Amygdala (tissue), 56 donors: ENCODE measurements around the gene RPS21.
A peak's percentile ranks its signal among the peaks of the same experiment; 100 is the strongest.
"Not testable (repeated sequence)": the region's sequence is repeated elsewhere in the genome, so short reads cannot be mapped to it uniquely, and the experiment has no call there.

Experiments
- DNase-seq, 56 donors: peaks; one replicate each; lab custom pipeline; 2025; lab: John Stamatoyannopoulos, UW

The RPS21 gene

DNA sequence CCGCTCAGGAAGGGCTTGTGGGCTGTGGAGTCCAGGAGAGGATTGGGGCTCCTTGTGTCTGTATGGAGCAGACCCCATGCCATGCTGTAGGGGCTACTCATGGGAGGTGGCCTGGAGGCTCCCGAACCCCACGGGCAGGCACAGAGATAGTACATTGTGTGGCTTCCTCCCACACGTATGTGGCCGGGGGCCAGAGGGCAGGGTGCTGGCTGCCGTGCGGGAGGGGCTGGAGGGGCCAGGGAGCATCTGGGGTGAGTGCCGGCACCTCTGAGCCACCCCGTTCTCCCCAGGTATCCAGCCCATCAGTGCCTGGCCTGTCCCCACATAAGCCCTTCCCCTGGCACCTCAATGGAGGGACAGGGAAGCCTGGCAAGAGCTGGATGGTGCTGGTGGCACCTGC, 32.9 kb downstream of the RPS21 start:
- no peak for DNase-seq

DNA sequence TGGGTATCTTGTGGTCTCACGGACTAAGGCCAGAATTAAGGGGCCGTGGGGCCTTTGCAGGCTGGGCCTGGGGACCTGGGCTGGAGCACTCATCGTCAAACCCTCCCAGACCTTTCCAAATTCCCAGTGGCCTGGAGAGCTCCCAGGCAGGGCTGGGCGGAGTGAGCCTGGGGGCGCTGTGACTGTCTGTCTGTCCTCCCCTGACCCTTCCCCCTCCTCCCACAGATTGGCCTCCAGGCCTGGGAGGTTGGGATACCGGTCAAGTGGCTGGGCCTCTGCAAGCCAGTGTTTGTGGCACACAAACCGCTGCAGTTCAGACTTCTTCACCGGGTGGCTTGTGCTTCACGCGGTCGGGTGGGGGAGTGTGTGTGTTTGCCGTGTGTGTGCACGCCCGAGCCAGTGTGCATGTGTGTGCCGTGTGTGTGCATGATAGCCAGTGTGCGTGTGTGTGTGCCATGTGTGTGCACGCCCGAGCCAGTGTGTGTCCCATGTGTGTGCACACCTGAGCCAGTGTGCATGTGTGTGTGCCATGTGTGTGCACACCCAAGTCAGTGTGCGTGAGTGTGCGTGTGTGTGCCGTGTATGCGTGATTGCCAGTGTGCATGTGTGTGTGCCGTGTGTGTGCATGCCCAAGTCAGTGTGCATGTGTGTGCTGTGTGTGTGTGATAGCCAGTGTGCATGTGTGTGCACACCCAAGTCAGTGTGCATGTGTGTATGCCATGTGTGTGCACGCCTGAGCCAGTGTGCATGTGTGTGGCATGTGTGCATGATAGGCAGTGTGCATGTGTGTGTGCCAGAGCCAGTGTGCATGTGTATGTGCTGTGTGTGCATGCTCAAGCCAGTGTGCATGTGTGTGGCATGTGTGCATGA, 34.2 kb downstream of the RPS21 start:
- DNase-seq: no peak

DNA sequence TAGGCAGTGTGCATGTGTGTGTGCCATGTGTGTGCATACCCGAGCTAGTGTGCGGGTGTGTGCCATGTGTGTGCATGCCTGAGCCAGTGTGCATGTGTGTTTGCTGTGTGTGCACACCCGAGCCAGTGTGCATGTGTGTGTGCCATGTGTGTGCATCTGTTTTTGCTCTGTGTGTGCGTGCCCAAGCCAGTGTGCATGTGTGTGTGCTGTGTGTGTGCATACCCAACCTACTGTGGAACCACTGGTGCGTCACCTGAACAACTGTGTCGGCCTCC, 34.8 kb downstream of the RPS21 start:
- no peak for DNase-seq

DNA sequence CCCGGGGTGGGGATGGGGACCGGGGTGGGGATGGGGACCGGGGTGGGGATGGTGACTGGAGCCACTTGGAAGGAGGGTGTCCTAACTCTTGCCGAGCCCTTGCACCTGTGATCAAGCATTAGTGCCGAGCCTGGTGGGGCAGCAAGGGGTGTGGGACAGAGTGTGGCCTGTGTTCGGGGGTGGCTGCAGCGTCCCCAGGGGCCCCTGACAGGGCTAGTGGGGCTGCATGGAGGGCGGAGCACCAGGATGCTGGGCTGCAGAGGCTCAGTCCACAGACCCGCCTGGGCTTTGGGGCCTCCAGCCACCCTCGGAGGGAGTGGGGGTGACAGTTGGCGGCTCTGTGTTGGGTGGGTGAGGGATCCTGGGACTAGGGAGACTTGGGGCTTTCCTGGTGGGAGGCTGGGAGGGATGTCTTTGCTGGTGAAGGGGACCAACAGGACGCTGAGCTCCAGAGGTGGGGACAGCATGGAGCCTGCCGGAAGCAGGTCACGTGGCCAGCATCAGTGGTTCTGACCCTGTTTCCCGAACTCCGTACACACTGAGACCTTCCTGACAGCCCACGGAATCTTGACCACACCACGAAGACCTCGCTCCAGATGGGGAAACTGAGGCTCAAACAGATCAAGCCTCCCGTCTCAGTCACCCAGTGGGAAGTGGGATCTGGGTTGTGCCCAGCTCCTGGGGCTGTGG, 35.9 kb downstream of the RPS21 start:
- no peak for DNase-seq

DNA sequence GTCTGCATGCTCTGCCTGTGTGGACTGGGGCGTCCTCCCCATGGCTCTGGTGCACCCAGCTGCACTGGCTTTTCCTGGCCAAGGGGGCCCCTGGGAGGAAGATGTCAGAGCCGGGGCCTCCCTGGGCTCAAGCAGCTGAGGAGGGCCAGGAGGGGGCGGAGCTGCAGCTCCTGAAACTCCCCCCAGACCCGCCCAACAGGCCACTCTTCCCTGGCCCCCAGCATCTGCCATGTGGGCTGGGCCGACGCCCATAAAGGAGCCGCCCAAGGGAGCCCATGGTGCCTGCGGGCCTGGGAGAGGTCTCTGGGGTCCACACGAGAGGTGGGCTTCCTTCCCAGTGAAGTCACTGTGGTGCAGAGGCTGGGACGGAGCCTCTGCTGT, 36.4 kb downstream of the RPS21 start:
- DNase-seq: no peak

DNA sequence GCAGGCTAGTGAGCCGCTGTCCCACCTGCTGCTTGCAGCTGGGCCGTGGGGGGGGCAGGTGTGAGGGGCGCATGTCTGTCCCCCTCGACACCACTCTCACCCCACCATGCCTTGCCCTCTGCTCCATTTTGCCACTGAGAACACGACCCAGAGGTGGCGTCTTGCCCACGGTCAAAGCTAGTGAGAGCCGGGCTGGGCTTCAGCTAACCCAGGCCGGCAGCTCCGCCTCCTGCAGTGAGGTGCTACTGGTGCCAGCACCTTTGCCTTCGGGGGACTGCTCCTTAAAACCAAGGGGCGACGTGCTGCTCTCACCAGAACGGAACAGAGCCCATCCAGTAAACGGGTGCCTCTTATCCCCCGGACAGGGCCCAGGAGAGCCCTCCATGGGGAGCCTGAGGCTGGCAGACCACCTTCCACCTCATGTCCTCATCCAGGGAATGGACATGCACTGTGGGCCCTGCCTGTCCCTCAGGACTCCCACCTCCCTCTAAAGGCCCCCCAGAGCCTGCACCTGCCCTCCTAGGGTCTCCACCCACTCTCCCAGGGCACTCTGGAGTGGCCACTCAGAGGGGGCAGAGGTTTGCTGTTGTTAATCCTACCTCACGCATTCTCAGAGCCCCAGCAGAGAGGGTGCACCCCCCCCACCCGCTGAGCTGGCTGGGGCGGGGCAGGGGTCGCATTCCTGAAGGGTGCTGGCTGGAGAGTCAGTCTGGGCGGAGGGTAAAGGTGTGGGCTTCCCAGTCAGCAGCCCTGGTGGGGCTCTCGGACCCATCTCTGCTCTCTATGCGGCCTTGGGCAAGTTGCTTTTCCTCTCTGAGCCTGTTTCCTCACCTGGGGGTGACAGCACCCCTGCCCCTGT, 37.6 kb downstream of the RPS21 start:
- DNase-seq: no peak

DNA sequence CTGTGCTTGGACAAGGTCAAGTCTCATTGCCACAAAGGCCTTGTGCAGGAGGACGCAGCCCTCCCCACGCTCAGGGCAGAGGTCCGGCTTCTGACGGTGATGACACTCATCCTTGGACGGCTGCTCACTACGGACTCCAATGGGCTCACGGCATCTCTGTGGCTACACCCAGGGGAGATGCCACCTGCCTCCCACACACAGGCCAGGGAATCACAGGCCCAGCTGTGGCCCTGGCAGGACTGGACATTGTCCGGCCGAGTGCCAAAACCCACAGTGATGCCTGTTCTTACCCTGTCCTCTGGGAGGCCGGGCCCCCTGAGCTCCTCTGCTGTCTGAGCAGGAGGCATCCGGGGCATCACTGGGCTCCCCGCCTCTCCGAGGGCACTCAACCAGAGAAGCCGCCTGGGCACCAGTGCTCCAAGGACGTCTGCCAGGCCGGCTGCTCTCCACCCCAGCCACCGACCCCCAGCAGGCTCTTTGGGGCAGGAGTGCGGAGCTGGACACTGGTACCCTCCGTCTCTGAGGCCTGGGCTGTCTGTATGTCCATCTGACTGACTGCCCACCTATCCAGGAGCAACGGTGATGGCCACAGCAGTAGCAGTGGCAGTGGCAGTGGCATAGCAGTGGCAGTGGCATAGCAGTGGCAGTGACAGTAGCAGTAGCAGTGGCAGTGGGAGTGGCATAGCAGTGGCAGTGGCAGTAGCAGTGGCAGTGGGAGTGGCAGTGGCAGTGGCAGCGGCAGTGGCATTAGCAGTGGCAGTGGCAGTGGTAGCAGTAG, 38.6 kb downstream of the RPS21 start:
- no peak for DNase-seq

DNA sequence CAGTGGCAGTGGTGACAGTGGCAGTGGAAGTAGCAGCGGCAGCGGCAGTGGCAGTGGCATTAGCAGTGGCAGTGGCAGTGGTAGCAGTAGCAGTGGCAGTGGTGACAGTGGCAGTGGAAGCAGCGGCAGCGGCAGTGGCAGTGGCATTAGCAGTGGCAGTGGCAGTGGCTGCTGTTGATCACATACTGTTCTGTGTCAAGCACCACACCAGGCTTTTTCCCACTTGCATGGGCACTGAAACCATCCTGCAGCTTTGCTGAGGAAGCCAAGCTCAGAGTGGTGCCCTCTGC, 39.1 kb downstream of the RPS21 start:
- not testable (repeated sequence) for DNase-seq

DNA sequence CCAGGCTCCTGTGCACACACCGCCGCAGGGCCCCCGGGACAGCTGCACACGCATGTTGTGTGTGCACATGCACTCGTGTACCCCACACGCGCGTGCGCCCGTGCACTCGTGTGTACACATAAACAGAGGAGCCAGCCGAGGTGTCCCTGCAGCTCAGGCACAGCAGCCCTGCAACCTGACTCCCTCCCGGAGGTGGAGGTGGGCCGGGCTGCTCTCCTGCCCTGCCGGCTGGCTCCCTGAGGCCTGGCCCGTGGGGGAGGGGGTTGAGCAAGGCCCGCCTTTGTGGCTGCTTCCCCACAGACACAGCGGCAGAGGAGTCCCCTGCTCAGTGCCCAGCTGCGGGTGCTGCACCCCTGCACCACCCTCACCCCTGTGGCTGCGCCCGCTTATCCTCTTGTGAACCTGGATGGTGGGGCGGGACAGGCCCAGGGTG, 39.8 kb downstream of the RPS21 start:
- DNase-seq: no peak

DNA sequence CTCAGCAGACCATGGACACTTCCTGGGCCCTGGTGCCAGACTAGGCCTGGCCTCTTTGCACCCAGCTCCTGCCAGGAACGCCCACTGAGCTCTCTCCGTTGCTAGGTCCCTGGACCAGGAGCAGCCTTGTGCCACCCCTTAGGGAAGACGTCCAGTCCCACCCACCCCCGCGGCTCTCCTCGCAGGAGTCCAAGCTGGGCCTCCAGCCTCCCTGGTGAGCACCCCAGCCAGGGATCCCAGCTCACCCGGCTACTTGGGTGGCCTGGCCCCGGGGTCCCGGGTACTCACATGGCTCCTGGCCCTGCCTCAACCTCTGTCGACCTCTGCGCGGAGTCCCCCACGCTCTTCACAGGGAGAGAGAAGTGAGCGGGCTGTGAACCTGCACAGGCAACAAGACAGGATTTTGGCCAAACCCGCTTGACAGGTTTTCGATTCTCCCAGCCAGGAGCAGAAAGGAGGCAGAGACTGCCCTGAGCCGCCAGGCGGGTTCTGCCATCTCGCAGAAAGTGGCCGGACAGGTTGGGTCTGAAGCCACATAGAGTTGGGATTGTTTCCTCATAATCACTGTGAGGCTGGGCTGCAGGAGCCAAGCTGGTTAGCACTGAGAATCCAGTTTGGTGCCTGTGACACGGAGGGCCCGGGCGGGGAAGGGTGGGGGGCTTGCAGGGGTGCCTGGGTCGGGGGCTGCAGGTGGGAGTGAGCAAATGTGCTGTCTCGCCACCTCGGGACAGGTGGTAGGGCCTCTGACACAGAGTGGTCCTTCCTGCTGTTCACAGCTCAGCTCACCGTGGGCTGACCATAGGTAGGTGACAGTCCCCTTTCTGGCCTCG, 40.5 kb downstream of the RPS21 start, which contains the start of gene RBBP8NL:
Gene RBBP8NL (minus strand): TSS at position 368 of the 830 bp plus-strand sequence. CDS start 7,892 bp downstream, outside the sequence.
- DNase-seq: no peak

DNA sequence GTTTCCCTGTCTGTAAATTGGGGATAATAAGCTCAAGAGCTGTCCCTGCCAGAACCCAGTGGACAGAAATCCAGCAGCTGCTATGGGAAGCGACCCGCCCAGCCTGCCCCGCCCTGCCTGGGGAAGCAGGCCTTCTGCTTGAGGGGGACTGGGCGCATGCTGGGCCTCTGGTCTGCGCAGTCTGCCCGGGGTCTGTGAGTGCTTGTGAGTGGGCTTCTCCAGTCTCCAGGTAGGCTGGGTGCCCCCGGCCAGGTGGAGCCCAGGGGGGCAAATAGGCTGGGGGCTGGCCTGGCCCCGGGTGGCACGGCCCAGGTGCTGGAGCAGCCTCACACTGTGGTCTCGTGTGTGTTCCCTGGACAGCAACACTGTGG, 41.1 kb downstream of the RPS21 start:
- DNase-seq: no peak

DNA sequence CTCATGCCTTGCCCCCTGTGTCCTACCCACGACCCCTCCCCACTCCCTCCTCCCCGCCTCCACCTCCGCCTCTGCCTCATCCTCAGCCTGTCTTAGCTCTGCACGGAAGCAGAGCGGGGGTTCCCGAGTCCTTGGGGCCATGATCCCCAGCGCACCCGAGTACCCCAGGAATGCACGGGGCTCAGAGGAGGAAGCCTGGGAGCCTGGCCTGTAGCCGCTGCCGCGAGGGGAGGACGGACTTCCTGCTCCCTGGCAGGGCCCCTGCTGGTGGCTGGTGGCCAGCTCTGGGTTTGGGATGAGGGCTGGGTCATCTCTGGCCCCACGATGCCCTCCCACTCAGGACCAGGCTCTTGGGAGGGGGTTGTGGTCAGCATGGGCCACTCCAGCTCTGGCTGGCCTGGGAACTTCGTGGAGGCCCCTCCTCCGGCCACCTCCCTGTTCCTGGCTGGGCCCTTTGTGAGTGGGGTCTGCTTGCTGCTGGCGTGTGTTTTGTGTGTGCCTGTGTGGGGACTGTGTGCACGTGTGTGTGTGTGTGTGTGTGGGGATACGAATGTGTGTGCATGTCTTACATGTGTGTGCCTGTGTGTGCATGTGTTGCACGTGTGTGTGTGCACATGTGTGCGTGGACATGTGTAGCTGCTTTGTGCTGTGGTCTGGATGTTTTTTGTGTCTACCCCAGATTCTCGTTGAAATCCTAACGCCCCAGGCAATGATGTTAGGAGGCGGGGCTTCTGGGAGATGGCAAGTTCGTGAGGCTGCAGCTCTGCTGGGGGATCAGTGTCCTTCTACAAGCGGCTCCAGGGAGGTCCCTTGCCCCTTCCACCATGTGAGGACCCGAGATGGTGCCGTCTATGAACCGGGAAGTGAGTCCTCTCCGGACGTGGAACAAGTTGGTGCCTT, 41.7 kb downstream of the RPS21 start:
- DNase-seq: no peak

DNA sequence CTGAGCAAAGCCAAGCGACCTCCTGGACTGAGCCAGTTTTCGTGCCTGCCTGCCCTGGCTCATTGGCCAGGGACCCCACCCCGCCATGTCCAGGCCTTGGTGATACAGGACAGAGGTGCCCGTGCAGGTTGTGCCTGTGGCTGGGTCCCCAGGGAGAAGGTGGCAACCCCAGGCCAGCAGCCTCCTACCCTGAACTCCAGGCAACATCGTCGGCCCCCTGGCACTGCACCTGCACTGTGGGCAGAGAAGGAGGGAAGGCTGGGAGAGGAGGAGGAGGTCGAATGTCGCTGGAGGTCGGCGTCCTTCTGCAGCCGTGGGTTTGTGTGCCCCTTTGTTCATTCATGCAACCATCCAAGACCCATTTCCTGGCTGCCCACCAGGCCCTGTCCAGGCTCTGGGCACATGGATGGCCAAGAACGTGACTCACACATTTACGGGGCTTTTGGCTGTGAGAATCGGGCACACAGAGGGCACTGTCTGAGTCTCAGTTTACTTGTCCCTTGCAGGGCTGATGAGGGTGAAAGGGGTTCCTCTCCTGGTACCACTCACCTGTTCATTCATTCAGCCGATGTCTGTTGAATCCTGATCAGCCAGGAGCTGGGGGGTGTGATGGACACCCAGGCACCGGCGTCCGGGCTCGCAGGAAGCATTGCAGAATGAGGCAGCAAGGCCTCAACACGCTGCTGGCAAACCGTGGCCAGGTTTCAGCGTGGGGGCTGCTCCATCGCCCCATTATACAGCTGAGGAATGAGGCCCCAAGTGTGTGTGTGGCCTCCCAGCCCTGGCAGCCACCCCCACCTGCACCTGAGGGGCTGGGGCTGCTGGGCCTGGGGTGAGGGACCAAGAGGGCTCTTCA, 42.8 kb downstream of the RPS21 start:
- no peak for DNase-seq

DNA sequence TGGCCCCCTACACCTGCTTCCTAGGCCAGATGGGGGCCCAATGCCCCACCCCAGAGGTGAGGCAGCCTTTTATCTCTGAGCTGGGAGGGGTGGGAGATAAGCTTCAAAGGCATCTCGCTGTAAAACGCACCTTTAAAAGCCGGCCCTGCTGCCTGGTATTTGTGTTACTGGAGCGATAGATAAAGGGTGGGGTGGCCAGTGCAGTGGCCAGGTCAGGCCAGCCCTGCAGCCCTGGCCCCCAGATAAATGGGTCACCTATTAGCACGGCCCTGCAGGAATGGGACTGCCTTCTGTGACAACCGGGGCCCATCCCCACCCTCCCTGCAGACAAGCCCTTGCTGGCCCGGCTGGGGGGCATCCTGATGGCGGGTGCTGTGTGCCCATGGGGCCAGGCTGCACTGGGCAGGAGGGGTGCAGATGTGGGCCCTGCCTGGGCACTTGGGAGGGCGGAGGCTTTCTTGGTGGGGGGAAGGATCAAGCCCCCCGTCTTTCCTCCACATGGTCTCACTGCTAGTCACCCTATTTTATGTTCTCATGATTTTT, 43.5 kb downstream of the RPS21 start:
- DNase-seq: no peak

DNA sequence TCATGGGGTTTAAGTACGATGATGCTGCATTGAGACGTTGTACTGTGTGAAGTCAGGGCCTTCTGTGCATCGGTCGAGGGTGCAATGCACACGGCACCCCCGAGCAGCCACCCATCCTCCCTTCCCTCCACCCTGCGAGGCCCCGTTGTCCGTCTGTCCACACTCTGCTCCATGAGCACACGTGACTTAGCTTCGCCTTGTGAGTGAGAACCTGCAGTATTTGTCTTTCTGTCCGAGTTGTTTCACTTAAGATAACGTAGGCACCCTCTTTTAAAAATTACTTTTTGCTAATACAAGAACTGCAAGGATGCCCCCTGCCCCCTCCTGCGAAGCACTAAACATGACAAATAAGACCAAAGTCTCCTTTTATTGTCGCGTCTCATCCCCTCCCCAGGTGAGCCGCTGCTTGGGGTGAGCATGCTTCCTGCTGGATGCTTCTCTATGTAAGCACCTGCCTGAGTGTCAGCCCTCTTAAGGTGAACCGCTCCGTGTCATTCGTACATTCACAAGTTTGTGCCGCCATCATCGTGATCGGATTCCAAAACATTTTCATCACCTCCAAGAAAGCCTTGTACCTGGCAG, 44.1 kb downstream of the RPS21 start:
- DNase-seq: no peak

DNA sequence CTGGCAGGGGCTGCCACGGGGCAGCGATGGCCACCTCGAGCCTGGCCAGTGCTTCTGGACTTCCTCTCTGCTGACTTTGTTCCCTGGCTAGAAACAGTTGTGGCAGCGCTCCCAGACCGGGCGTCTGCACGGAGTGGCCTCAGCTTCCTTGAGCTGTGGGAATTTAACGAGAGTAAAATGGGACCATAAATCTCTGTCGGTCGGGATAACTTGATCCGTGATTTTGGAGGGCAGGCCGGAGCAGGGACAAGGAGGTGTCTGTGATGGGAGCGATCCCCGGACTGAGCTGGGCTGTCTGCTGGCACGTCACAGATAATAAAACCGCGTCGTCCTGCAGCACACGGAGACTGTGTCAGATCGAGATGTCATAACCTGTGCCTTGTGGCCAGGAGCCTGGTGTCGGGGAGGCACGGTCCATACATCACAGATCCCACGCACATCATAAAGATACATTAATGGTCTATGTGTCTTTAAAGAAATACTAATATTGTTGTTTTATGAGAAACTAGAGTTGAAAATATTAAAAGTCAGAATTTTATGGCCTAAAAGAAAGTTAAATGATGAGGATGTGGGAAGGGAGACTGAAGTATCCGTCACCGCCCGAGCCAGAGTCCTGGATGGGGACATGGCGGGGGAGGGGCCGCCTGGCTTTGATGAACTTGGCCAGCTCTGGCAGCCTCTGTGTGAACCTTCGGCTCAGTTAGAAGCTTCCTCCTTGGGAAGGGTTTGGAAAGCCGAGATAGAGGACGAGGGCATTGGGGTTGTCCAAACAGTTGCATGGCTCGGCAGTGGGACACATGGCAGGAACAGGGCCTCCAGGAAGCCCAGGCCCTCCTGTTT, 47.0 kb downstream of the RPS21 start:
- DNase-seq: peak in 18 of 56 donors; percentile 2 to 55 (median 15)
